ENCODE results near the gene NPTXR.
A peak's percentile ranks its signal among the peaks of the same experiment; 100 is the strongest.
"Not testable (repeated sequence)": the region's sequence is repeated elsewhere in the genome, so short reads cannot be mapped to it uniquely, and the experiment has no call there.

NPTXR gene

GRCh38 chr22:38831166-38831945, 12.5 kb downstream of the NPTXR start:
- peak; percentile 88 for DNase-seq (ENCODE audit: low spot score)

- no peak for DNase-seq (ENCODE audit: low spot score)
These were observed 13.1 kb downstream of the NPTXR start for GRCh38 chr22:38830845-38831108.

GRCh38 chr22:38830026-38830844, 13.6 kb downstream of the NPTXR start:
- no peak for DNase-seq (ENCODE audit: low spot score)

- DNase-seq (ENCODE audit: low spot score): no peak
These were observed 14.3 kb downstream of the NPTXR start for GRCh38 chr22:38829485-38829884.

- no peak for DNase-seq (ENCODE audit: low spot score)
These were observed 15.1 kb downstream of the NPTXR start for GRCh38 chr22:38828616-38829205.

GRCh38 chr22:38828191-38828590, 15.6 kb downstream of the NPTXR start:
- no peak for DNase-seq (ENCODE audit: low spot score)

GRCh38 chr22:38827510-38827909, 16.3 kb downstream of the NPTXR start:
- no peak for DNase-seq (ENCODE audit: low spot score)

GRCh38 chr22:38826801-38827200, 17.0 kb downstream of the NPTXR start:
- no peak for DNase-seq (ENCODE audit: low spot score)

GRCh38 chr22:38826386-38826785, 17.4 kb downstream of the NPTXR start:
- DNase-seq (ENCODE audit: low spot score): no peak

- DNase-seq (ENCODE audit: low spot score): peak; percentile 67
These were observed 19.2 kb downstream of the NPTXR start for GRCh38 chr22:38824585-38824984.

GRCh38 chr22:38823637-38824036, 20.2 kb downstream of the NPTXR start:
- DNase-seq (ENCODE audit: low spot score): no peak

- DNase-seq (ENCODE audit: low spot score): no peak
These were observed 20.8 kb downstream of the NPTXR start for GRCh38 chr22:38823076-38823475.

GRCh38 chr22:38820020-38820419, 23.8 kb downstream of the NPTXR start:
- DNase-seq (ENCODE audit: low spot score): no peak

- no peak for DNase-seq (ENCODE audit: low spot score)
These were observed 24.4 kb downstream of the NPTXR start for GRCh38 chr22:38819387-38819940.

- no peak for DNase-seq (ENCODE audit: low spot score)
These were observed 26.6 kb downstream of the NPTXR start for GRCh38 chr22:38817196-38817595.

- DNase-seq (ENCODE audit: low spot score): no peak
These were observed 28.0 kb downstream of the NPTXR start for GRCh38 chr22:38815842-38816241.

GRCh38 chr22:38811241-38811640, 32.6 kb downstream of the NPTXR start:
- DNase-seq (ENCODE audit: low spot score): no peak

- not testable (repeated sequence) for DNase-seq (ENCODE audit: low spot score)
These were observed 38.7 kb downstream of the NPTXR start for GRCh38 chr22:38805041-38805593.

GRCh38 chr22:38802671-38803121, 41.1 kb downstream of the NPTXR start:
- DNase-seq (ENCODE audit: low spot score): peak; percentile 96

GRCh38 chr22:38799265-38800002, 44.4 kb downstream of the NPTXR start:
- DNase-seq (ENCODE audit: low spot score): peak; percentile 7

GRCh38 chr22:38798496-38798895, 45.3 kb downstream of the NPTXR start:
- no peak for DNase-seq (ENCODE audit: low spot score)
